Anterior cingulate cortex (tissue), 58 donors: ENCODE results near the gene MMAB.

Source experiments
- DNase-seq, 58 donors: peaks; one replicate each; lab custom pipeline; 2025; lab: John Stamatoyannopoulos, UW

The MMAB gene

GRCh38 chr12:109587921-109588320 is 14.6 kb upstream of the MMAB start:
- DNase-seq: no peak

GRCh38 chr12:109586385-109587296 is 13.3 kb upstream of the MMAB start:
- no peak for DNase-seq

GRCh38 chr12:109583733-109584132 is 10.4 kb upstream of the MMAB start:
- DNase-seq: no peak

GRCh38 chr12:109582636-109583035 is 9.3 kb upstream of the MMAB start:
- no peak for DNase-seq

GRCh38 chr12:109581856-109582255 is 8.6 kb upstream of the MMAB start:
- no peak for DNase-seq

- DNase-seq: no peak
Measured at GRCh38 chr12:109581334-109581691, 8.0 kb upstream of the MMAB start.

GRCh38 chr12:109580684-109581333 is 7.5 kb upstream of the MMAB start:
- DNase-seq: no peak

GRCh38 chr12:109580272-109580671 is 7.0 kb upstream of the MMAB start:
- peak in 1 of 58 donors; percentile 15 for DNase-seq

- DNase-seq: no peak
Measured at GRCh38 chr12:109579639-109580038, 6.3 kb upstream of the MMAB start.

- DNase-seq: no peak
Measured at GRCh38 chr12:109578330-109578927, 5.1 kb upstream of the MMAB start.

GRCh38 chr12:109577311-109577710 is 4.0 kb upstream of the MMAB start:
- DNase-seq: no peak

GRCh38 chr12:109575683-109576082 is 2.4 kb upstream of the MMAB start:
- DNase-seq: no peak

GRCh38 chr12:109573914-109574244 is 575 bp upstream of the MMAB start:
- no peak for DNase-seq

- DNase-seq: no peak
Measured at GRCh38 chr12:109572506-109572845, 828 bp downstream of the MMAB start.

- DNase-seq: no peak
Measured at GRCh38 chr12:109571773-109572505, 1.4 kb downstream of the MMAB start.

GRCh38 chr12:109568486-109568885 is 4.8 kb downstream of the MMAB start:
- no peak for DNase-seq

GRCh38 chr12:109567967-109568366 is 5.3 kb downstream of the MMAB start:
- no peak for DNase-seq

- DNase-seq: no peak
Measured at GRCh38 chr12:109567296-109567695, 6.0 kb downstream of the MMAB start.

GRCh38 chr12:109566424-109566823 is 6.9 kb downstream of the MMAB start:
- DNase-seq: no peak

GRCh38 chr12:109563291-109564284 is 9.7 kb downstream of the MMAB start:
- DNase-seq: no peak
